AG09309 (cell line): Measurements from ENCODE around the gene FNBP1.

Experiments used
- DNase-seq: peaks from one replicate; pipeline ENCODE4 v3.0.0-alpha.2; 2010; ENCODE audit warnings: low read depth
- H3K4me3 ChIP-seq: 2 replicates; pipeline ENCODE4 v1.5.1; 2011; ENCODE audit warnings: mild to moderate bottlenecking, low read depth, low read length, moderate library complexity; ENCODE audit not compliant: control insufficient read depth
- TF ChIP-seq, protein P1 (sequence below): IDR thresholded peaks from 2 replicates; pipeline ENCODE4 v1.5.1; 2011; ENCODE audit warnings: mild to moderate bottlenecking, low read depth, low read length, inconsistent platforms; ENCODE audit not compliant: insufficient read depth, control insufficient read depth; ENCODE audit errors: missing control alignments

Gene FNBP1

DNA sequence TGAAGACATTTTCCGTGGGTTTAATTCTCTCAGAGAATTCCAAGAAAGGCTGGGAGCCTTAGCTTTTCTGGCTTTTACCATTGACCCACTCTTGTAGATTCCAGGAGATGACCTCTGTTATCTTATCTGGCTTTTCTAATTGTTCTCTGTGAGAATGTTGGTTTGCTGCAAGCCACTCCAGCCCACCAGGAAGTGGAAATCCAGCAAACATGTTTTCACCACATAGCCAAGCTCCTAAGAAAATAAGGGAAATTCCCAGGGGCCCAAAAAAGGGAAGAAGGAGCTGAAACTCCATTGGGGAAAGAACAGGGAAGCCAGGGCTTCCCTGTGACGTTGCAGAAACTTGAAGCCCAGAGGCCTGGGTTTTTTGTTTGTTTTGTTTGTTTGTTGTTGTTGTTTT, 30.4 kb upstream of the FNBP1 start:
- DNase-seq: no peak
- TF ChIP-seq, protein P1, sequence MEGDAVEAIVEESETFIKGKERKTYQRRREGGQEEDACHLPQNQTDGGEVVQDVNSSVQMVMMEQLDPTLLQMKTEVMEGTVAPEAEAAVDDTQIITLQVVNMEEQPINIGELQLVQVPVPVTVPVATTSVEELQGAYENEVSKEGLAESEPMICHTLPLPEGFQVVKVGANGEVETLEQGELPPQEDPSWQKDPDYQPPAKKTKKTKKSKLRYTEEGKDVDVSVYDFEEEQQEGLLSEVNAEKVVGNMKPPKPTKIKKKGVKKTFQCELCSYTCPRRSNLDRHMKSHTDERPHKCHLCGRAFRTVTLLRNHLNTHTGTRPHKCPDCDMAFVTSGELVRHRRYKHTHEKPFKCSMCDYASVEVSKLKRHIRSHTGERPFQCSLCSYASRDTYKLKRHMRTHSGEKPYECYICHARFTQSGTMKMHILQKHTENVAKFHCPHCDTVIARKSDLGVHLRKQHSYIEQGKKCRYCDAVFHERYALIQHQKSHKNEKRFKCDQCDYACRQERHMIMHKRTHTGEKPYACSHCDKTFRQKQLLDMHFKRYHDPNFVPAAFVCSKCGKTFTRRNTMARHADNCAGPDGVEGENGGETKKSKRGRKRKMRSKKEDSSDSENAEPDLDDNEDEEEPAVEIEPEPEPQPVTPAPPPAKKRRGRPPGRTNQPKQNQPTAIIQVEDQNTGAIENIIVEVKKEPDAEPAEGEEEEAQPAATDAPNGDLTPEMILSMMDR: no peak
- no peak overlapping the region for H3K4me3 ChIP-seq

DNA sequence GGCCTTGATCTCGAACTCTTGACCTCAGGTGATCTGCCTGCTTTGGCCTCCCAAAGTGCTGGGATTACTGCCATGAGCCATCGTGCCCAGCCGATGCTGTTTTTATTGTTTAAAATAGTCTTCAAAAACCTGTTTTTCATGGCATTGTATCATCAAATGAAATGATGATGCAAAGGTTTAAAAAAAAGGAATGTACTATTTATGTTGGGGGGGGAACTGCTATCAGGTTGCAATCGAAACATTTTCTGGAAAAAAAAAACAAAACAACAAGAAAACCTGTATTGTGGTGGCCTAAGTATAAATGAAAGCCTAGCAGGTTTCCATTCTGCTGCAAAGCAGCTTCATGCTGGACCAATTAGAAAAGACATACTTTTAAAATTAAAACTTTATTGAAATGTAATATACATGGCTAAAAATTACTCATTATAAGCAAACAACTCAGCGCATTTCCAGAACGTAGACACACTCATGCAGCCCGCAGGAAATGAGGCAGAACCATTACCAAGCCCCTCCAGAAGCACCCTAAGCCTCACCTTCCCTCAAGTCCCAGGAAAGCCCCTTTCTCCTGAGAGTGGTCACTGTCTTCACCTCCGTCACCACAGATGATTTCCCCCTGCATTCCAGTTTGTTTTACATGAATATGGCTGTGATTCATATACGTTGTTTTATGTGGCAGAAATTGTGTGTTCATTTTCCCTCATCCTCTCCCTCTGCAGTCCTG, 29.7 kb upstream of the FNBP1 start:
- TF ChIP-seq, protein P1: no peak
- DNase-seq: no peak
- H3K4me3 ChIP-seq: no peak overlapping the region

DNA sequence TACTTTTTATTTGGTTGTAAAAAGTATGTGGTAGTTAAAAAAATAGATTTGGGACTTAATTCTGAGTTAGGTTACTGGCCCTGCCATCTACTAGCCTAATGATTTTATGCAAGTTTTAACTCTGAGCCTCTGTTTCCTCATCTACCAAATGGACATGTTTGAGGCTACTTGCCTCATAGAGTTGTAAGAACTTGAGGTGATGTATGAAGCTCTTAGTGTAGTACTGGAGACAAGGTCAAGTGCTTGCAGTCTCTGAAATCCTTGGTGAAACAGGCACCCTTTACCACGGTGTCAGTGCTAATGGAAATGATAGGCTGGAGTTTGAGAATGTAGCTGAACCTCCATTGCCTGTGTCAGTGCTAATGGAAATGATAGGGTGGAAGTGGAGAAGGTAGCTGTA, 26.1 kb upstream of the FNBP1 start:
- no peak for DNase-seq
- no peak overlapping the region for H3K4me3 ChIP-seq
- TF ChIP-seq, protein P1: no peak

DNA sequence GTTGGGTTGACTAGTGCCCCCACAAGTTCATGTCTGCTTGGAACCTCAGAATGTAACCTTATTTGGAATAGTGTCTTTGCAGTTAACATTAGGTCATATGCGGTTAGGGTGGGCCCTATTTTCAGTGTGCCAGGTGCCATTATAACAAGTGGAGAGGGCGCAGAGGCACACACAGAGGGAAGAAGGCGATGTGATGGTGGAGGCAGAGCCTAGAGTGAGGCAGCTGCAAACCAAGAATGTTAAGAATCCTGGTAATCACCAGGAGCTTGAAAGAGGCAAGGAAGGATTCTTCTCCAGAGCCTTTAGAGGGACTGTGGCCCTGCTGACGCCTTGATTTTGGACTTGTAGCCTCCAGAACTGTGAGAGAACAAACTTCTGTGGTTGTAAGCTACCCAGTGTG, 21.6 kb upstream of the FNBP1 start:
- no peak for DNase-seq
- H3K4me3 ChIP-seq: no peak overlapping the region
- TF ChIP-seq, protein P1: no peak

DNA sequence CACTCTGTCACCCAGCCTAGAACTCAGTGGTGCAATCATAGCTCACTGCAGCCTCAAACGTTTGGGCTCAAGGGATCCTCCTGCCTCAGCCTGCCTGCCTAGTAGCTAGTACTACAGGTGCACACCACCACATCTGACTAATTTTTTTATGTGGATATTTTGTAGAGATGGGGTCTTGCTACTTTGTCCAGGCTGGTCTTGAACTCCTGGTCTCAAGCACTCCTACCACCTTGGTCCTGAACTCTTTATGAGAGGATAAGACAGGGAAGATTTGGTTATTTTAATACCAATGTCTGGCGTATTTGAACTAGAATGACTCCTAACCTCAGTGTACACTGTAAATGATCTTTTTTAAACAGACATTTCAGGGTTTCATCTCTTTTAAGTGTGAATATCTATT, 19.8 kb upstream of the FNBP1 start:
- no peak for DNase-seq
- no peak overlapping the region for H3K4me3 ChIP-seq
- TF ChIP-seq, protein P1: no peak

DNA sequence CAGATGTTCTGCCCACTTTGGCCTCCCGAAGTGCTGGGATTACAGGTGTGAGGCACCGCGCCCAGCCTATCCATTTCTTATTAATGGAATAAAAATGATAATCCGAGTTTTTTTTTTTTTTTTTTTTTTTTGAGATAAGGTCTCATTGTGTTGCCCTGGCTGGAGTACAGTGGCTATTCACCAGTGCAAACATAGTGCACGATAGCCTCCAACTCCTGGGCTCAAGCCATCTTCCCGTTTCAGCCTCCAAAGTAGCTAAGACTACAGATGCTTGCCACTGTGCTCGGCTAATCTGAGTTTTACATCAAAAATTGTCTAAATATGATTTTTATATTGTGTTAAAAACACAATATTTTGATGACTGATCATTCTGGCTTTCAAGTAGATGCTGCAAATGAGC, 17.3 kb upstream of the FNBP1 start:
- DNase-seq: no peak
- TF ChIP-seq, protein P1: no peak

More for the DNA sequence above, 17.3 kb upstream of the FNBP1 start:
- H3K4me3 ChIP-seq: no peak overlapping the region
